Gastroesophageal sphincter (tissue), 4 donors: Measurements from ENCODE around the gene ZNF175. TPM values are rescaled to one million over a fixed set of nuclear protein-coding genes. Genes with fewer than 3 reads are reported as not detected.

Source experiments
- ATAC-seq: fragments of 150-250 bp; one replicate; pipeline ENCODE4 v1.9.1; 2016; ENCODE audit warnings: mild to moderate bottlenecking, moderate library complexity
- H3K27ac ChIP-seq, 4 donors: fragments of 200-600 bp; sonication (generic) in 3 of 4; 1 replicate in 3 of 4; 2 replicates in 1 of 4; pipeline ENCODE4 v1.5.1; 2016 to 2019
- H3K27me3 ChIP-seq: fragments of 200-600 bp; sonication (generic); one replicate; pipeline ENCODE4 v1.5.1; 2019
- H3K36me3 ChIP-seq, 2 donors: fragments of 200-600 bp; sonication (generic); one replicate each; pipeline ENCODE4 v1.5.1; 2019; ENCODE audit warnings: control low read depth in 1 of 2
- H3K4me1 ChIP-seq, 3 donors: fragments of 200-600 bp; sonication (generic); 1 replicate in 2 of 3; 2 replicates in 1 of 3; pipeline ENCODE4 v1.5.1; 2016 to 2019; ENCODE audit warnings: control low read depth in 2 of 3
- H3K4me3 ChIP-seq, 2 donors: fragments of 200-600 bp; sonication (generic); one replicate each; pipeline ENCODE4 v1.5.1; 2019; ENCODE audit warnings: mild to moderate bottlenecking in 1 of 2, moderate library complexity in 1 of 2
- H3K9me3 ChIP-seq, 3 donors: fragments of 200-600 bp; sonication (generic); one replicate each; pipeline ENCODE4 v1.5.1; 2017 to 2019; ENCODE audit warnings: control low read depth in 2 of 3
- CTCF ChIP-seq, 4 experiments: fragments of 200-600 bp in 2 of 4; fragments of 450-650 bp in 2 of 4; sonication (generic) in 1 of 4; IDR thresholded peaks; one replicate each; pipeline ENCODE4 v1.5.1; 2017 to 2019; ENCODE audit warnings: antibody characterized with exemption in 4 of 4, mild to moderate bottlenecking in 2 of 4, moderate library complexity in 2 of 4
- EP300 ChIP-seq: sonication (generic); formaldehyde crosslinking; IDR thresholded peaks from one replicate; pipeline ENCODE4 v1.6.1; 2017; ENCODE audit warnings: antibody characterized with exemption, mild to moderate bottlenecking
- POLR2A ChIP-seq, 2 donors: fragments of 450-650 bp; IDR thresholded peaks; one replicate each; pipeline ENCODE4 v1.6.1; 2017; ENCODE audit warnings: antibody characterized with exemption in 2 of 2, mild to moderate bottlenecking in 2 of 2, moderate library complexity in 1 of 2
- POLR2AphosphoS5 ChIP-seq: sonication (generic); formaldehyde crosslinking; IDR thresholded peaks from one replicate; pipeline ENCODE4 v1.6.1; 2017; ENCODE audit warnings: antibody characterized with exemption
- WGBS, 2 donors: methylation state at CpG; one replicate each; pipeline ENCODE4 v1.1.5; 2018; ENCODE audit warnings: low coverage in 1 of 2; 5-methylcytosine and 5-hydroxymethylcytosine counted together
- total RNA-seq, 4 donors: library from RNA; depleted of rRNA; stranded (reverse); fragments of >200 nt; gene quantifications; one replicate each; pipeline ENCODE4 v1.1.0, GENCODE V29; 2016

ZNF175 gene
- total RNA-seq, 4 donors from 2014 or later, result 6.5 to 12.8 (median 7.3) TPM

GRCh38 chr19:51530616-51531015, 40.5 kb upstream of the ZNF175 start:
- TF ChIP-seq EP300 (no peak), POLR2AphosphoS5 (no peak), CTCF (IDR thresholded peaks at IDR 0.05) (no peak), POLR2A (IDR thresholded peaks at IDR 0.05) (no peak)
- no peaks in the 10 kb centered on the region for H3K36me3 ChIP-seq
- no peak for ATAC-seq
- H3K27ac ChIP-seq, result no peak overlapping the region
- H3K9me3 ChIP-seq, result peaks cover 0 to 2% (median 0%) of the 10 kb centered on the region in 3 donors
- peak overlapping the region in 1 of 2 donors; percentile 6 for H3K4me3 ChIP-seq
- peaks cover 45% of the 10 kb centered on the region for H3K27me3 ChIP-seq
- 70 to 83% methylated on average over 1 to 2 of the region's 8 CpGs for WGBS, 2 donors
- H3K4me1 ChIP-seq, result no peaks in the 10 kb centered on the region

- peak; percentile 71 for ATAC-seq
- TF ChIP-seq EP300 (no peak), POLR2A (IDR thresholded peaks at IDR 0.05) (no peak), CTCF (IDR thresholded peaks at IDR 0.05) (no peak), POLR2AphosphoS5 (no peak)
Observed at GRCh38 chr19:51531349-51532315, 39.5 kb upstream of the ZNF175 start, which contains the start of gene SIGLEC6. TSS of gene SIGLEC6 (minus strand) at chr19:51531670. CDS start at chr19:51531648, 22 bp downstream.

DNA sequence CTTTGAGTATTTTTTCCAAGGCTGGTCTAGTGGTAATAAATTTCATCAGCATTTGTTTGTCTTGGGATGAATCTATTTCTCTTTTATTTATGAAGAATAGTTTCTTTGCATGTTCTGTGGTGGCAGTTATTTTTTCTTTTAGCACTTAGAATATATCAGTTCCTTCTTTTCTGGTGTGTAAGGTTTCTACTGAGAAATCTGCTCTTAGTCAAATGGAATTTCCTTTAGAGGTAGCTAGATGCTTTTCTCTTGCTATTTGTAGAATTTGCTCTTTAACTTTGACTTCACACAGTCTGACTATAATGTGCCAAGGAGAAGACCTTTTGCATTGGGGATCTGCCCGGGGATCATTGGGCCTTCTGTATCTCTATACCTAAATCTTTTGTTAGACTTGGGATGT, 35.5 kb upstream of the ZNF175 start:
- Histone ChIP-seq H3K36me3 (no peaks in the 10 kb centered on the region), H3K27ac (no peak overlapping the region), H3K4me1 (no peaks in the 10 kb centered on the region), H3K9me3 (peaks cover 0 to 3% (median 0%) of the 10 kb centered on the region in 3 donors), H3K27me3 (peaks cover 36% of the 10 kb centered on the region), H3K4me3 (no peak overlapping the region)
- 80 to 86% methylated on average over 1 of the region's 1 CpG for WGBS, 2 donors
- no peak for TF ChIP-seq POLR2A (IDR thresholded peaks at IDR 0.05)
- TF ChIP-seq EP300, result no peak
- TF ChIP-seq POLR2AphosphoS5, result no peak
- TF ChIP-seq CTCF (IDR thresholded peaks at IDR 0.05), result no peak
- ATAC-seq, result no peak

More at GRCh38 chr19:51531349-51532315, 39.5 kb upstream of the ZNF175 start, which contains the start of gene SIGLEC6:
- Histone ChIP-seq H3K27me3 (peaks cover 40% of the 10 kb centered on the region), H3K9me3 (peaks cover 0 to 3% (median 0%) of the 10 kb centered on the region in 3 donors), H3K27ac (no peak within 1 kb of the TSS), H3K36me3 (no peaks in the 10 kb centered on the region), H3K4me1 (no peaks in the 10 kb centered on the region), H3K4me3 (peak within 1 kb of the TSS in 1 of 2 donors; percentile 6)
- 17 to 83% methylated on average over 1 to 7 of the region's 25 CpGs for WGBS, 2 donors

DNA sequence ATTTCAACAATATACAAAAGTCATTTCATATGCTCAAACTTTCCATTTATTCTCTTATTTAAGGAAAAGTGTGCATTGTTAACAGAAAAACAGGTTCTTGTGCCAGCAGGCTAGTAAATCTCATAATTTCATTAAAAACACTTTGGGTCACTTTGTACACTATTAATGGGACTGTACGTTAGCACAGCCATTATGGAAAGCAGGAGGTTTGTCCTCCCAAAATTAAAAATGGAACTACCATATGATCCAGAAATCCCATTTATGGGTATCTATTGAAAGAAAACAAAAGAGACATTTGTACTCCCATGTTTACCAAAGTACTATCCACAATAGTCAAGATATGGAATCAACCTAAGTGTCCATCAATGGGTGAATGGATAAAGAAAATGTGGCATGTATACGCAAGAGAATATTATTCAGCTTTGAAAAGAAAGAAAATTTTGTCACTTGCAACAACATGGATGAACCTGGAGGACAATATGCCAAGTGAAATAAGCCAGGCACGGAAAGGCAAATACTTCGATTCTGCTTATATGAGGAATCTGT, 31.2 kb upstream of the ZNF175 start:
- no peak for ATAC-seq
- H3K36me3 ChIP-seq, result no peaks in the 10 kb centered on the region
- whole genome bisulfite sequencing, 2 donors, result 72 to 78% methylated on average over 4 of the region's 4 CpGs

More for the DNA sequence above, 31.2 kb upstream of the ZNF175 start:
- Histone ChIP-seq H3K4me1 (no peaks in the 10 kb centered on the region), H3K9me3 (peaks cover 0 to 3% (median 0%) of the 10 kb centered on the region in 3 donors), H3K4me3 (no peak overlapping the region), H3K27ac (no peak overlapping the region), H3K27me3 (peaks cover 63% of the 10 kb centered on the region)
- TF ChIP-seq POLR2AphosphoS5 (no peak), EP300 (no peak), POLR2A (IDR thresholded peaks at IDR 0.05) (no peak), CTCF (IDR thresholded peaks at IDR 0.05) (no peak)
